Stimulated activated CD4-positive, alpha-beta T cell treated with anti-CD3 and anti-CD28 coated beads, Interleukin-2, amount 100 ng/mL, for 4 hours (primary cell): ENCODE results near the gene FAM181A.

Experiments
- DNase-seq: peaks from one replicate; pipeline ENCODE4 v3.0.0-alpha.2; 2020; ENCODE audit warnings: low read depth

Gene FAM181A

DNA sequence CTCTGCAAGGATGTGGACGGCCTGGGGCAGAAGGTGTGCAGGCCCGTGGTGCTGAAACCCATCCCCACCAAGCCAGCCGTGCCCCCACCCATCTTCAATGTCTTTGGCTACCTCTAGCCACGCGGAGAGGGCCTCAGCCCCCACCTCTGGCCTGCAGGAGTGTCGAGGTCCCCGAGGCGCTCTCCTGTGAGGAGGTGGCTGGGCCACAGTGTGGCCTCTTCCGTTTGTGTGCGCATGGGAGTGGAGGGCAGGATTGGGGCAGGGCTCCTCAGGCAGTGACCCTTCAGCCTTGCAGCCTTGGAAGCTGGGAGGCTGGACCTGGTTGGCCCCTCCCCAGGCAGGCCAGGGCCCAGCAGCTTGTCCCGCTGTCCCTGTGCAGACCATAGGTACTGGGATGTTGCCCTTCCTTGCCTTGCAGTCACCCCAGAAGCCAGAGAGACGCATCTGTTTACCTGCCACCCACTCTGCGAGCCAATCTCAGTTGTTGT is 1.9 kb downstream of the FAM181A start:
- no peak for DNase-seq

DNA sequence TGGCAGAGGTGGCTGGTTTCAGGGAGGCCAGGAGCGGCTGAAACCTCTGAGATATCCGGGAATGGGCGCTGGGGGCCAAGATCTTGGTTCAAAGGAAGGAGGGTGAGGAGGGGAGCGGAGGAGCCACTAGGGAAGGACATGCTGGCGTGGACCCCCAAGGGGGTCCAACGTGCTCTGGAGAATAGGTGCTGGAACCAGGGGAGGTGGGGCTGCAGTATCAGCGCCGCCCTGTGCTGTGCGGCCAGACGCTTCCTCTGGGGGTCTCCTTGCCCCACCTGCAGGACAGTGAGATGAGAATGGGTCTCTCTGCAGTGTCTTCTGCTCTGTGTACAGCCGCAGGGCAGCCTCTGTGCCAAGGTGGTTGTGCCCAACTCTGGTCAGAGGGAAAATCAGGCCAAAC is 2.5 kb downstream of the FAM181A start:
- DNase-seq = no peak

DNA sequence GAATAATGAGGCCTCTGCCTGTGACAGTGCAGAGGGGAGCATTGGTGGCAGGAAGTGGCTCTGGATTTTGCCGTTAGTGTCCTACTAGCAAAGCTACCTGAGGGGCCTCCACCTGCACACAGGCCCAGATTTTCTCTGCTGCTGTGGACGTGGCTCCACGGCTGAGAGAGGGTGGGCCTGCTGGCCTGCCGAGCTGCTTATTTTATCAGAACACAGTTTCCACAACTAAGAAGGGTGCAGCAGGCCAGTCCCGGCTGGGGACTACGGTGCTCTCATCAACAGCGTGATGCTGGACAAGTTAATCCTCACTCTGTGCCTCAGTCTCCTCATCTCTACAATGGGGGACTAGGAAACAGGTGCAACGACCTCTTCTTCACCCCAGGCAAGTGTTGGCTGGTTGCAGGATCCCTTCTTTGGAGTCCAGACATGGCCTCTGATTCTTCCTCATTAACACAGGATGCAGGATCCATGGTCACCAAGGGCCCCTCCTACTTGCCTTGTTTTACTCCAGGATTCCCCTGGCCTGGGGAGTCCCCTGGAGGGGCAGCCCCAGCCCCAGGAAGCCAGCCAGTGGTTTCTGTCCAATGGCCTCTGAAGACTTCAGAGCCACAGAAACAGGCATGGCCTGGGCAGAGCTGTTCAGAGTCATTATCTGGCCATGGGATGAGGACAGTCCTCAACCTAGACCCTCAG is 3.3 kb downstream of the FAM181A start:
- DNase-seq = no peak

DNA sequence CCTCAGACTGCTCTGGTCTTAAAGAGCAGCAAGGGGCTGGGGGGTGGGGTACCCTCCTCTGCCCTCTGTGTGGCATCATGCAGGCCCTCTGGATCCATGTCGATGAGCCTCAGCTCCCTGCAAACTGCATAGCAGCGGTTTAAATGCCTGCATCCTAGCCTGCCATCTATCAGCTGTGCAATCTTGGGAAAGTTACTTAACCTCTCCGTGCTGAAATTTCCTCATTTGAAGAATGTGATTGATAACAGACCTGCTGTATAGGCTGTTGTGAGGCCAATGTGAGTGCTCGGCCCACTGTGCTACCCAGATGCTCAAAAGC is 3.8 kb downstream of the FAM181A start:
- no peak for DNase-seq

DNA sequence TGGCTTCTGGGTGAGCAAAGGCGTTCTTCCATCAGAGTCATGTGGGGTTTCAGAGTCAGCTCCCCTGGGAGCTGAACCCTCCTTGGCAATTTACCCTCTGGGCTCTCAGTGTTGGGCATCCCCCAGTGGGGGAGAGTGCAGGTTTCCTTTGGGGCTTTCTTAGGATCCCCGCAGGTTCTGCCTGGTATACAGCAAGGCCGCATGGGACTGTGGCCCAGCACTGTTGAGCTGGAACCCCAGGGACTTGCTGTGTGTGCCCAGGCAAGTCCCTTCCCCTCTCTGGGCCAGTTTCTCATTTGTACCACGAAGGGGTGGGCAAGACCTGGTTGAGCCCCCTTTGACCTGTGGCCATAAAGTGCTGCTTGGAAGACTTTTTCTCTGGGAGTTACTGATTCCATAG is 5.5 kb downstream of the FAM181A start:
- no peak for DNase-seq

DNA sequence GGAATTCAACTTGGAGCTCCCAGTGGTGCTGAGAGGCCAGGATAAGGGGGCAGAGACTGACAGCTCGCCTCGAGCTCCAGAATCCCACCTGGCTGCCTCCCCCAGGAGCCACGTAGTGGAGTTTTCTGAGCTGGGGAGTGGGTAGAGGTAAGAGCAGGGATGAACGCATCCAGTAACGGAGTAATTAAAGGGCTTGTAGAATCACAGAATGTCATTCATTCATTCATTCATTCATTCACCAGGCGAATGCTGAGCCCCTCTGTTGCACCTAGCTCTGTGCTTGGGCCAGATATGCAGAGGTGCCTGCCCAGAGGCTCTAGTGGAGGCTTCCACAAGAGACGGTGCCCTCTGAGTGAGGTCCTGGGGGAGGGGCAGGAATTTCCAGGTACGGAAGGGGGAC is 8.1 kb downstream of the FAM181A start:
- no peak for DNase-seq

DNA sequence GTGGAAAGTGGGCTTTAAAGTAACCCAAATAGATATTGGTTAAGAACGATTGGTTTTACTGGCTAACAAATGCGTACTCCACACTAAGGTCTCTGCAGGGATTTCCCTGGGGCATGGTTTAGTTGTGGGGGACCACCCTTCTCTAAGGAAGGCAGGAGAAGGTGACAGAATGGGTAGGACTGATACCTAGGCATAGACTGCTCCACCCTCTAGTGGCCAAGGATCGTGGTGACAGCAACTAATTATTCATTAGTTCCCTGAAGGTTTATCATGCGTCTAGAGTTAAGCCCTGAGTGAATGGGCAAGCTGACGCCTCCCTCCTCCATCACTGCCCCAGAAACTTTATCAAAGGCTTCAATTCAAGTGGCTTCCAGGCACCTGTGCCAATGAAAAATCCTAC is 9.1 kb downstream of the FAM181A start:
- no peak for DNase-seq

DNA sequence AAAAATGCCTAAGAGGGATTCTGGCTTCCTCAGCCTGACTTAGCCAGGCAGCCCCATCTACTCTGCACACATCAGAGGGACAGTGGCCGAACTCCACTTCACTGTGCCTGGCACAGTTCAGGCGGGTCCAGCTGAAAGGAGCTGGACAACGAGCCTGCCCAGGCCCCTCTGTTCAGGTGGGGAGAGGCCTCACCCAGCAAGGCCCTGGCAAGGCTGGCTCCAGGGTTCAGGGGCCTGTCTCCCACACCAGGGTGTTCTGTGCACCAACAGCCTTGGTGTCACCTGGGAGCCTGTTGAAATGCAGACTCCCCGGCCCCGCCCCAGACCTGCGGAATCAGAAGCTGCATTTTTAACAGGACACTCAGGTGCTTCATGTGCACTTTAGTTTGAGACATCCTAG is 9.8 kb downstream of the FAM181A start:
- no peak for DNase-seq

DNA sequence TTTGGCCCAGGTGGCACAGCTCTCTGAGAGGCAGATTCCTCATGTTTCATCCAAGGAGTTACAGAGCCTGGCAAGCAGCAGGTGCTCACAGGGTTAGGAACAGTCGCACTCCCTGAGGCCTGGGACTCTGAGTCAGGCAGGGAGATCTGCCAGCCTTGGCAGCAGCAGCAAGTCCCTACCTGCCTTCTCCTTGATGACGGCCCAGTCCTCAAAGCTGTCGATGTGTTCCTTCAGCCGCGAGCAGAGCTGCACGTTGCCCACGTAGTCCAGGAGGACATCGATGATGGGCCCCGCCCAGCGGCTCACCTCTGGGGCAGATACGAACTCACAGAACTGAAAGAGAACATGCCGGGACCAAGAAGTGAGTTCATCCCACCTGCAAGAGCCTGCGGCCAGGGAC is 10.4 kb downstream of the FAM181A start:
- DNase-seq = no peak

DNA sequence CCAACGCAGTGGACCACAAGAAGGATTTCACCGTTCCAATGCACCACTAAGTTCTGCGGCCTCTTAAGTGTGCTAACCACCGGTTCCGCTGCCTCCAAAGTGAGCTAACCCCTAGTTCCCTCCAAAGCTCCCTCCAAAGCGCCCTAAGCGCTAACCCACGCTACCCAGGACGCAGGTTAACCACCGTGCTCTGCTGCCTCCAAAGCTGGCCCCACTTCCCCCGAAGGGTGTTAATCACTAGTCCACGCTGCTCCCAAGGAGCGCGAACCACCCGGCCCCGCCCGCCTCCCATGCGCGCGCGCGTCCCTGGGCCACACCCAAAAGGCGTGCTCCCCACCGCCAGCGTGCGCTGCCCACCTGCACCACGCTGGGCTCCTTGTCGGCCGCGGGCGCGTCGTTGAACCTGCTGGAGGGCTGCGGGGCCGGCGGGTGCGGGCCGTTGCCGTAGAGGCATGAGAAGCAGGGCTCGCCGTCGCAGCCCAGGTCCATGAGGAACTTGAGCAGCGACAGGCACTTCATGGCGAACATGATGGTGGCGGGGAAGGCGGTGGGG is 11.7 kb downstream of the FAM181A start:
- DNase-seq = no peak

DNA sequence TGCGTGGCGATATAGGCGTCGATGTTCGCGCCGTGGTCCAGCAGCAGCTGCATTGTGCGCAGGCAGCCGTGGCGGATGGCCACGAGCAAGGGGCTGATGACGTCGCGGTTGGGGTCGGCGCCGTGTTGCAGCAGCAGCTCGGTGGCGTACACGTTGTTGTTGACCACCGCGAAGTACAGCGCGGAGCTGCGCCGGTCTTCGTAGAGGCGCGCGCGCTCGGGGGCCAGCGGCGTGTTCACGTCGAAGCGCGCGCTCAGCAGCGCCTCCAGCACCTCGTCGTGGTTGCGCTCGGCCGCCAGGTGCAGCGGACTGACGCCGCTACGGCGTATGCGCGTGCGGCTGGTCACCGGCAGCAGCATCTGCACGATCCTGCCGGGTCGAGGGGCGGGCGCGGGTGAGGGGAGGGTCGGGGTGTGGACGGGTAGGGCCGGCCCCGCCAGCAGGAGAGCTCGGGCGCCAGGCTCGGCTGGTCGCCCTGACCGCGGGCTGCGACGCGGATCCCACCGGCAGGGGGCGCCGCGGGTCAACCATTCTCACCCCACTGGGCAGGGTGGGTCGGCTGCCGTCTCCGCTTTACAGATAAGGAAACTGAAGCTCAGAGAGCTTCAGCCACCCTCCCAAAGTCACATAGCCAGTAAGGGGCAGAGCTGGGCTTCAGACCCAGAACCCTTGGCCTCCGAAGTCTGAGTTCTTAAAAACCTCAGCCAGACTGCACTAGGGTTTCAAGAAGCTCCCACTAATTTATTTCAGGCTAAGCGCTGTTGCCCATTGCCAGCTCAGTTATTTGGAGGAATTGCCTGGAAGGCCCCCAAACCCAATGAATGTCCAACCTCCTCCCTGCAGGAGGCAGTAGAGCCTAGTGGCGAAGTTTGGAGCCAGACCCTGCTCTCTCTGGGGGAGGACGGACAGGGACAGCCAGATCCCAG is 12.4 kb downstream of the FAM181A start:
- DNase-seq = peak; percentile 83

DNA sequence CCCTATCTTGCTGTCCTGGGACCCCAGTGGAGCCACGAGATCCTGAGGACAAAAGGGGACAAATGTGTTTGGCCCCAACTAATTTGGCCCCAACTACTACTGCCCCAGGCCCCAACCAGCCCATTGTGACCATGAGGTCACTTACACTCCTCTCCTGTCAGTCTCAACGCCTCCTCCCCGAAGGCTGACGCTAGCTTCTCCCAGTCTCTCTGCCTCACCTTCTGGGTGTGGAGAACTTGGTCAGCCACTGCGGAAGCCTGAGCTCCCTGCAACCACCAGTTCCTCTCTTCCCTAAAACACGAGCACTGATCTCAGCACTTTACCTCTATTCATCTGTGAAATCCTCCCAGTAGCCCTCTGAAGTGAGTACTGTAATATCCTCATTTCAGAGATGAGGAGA is 13.3 kb downstream of the FAM181A start:
- DNase-seq = no peak

DNA sequence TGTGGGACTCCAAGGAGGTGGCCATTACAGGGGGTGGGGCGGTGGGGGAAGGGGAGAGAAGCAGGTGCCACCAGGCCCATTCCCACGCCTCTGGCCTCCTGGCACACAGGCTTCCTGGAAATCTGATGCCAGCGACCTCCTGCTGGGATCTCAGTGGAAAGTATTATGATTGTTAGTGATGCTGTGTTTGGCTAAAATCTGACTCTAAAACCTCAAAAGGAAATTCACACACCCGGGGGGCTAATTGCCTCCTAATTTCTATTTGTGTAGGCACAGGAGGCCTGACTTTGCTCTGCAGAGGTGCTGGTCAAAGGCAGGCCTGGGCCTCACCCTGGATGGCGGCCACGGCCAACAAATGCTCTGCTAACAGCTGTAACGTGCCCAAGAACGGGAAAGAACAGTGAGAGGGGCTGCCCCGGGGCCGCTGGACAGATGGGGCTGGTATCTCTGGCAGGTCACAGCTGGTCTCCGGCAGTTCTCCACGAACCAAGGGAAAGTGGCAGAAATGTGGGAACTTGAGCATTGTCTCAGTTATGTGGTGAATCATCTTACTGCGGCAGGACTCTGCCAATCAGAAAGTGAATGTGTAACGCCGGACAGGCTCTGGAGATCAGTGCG is 14.3 kb downstream of the FAM181A start:
- no peak for DNase-seq

DNA sequence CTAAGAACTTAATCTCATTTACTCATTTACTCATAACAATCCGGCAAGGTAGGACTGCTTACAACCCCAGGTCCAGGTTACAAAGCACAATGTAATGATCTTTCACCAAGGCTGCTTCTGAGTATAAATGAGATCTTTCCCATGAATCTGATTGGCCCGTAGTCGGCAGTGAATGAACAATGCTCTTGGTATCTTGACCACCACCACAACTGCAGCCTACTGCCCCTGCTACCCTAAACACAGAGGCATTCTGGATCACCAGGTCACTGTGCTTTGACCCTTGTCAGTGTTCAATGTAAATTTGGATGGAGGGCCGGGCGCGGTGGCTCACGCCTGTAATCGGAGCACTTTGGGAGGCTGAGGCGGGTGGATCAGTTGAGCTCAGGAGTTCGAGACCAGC is 15.9 kb downstream of the FAM181A start:
- no peak for DNase-seq

DNA sequence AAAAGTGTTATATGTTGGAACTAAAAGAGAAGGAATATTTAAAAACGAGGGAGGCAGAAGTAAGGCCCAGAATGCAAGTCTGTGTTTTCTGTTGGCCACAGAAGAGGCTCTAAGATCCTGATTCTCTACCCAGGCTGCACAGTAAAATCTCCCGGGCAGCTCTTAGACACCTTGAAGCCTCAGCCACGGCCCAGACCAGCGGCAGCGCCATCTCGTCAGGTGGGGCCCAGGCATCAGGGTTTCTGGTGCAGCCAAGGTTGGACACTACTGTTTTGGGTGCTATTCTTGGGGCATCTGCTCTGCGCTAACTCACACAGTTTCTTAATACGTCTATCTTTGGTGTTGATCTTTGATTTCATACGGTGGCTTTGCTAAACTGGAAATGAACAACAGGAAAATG is 16.8 kb downstream of the FAM181A start:
- no peak for DNase-seq

DNA sequence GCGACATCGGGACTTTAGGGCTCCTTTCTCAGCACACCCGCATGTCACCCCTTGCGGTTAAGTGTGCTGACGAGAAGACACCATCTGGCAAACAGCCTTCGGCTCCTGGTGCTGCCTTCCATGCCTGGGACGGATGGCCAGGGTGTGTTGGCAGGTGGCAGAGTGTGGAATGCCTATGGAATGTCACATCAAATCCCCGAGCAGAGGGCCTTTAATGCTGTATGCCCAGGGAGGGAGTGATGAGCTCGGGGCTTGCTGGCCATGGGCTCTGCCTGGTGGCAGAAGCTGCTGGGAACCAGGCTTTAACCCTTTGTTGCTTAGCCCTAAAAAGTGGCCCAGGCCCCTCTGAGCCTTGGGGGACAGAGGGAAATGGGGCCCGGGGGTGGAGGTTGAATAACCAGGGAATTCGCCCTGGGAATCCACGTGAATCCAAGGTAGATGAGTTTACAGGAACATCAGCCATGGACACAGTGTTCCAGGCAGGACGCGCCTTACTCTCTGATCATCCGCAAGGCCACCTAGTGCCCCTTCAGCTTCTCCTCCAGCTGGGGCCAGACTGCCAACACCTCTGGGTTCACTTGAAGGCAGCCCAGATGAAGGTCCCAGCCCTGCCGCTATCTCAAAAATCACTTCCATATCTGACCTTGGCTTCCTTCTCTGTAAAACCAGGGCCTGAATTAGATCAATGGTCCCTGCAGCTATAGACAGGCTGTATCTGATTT is 17.4 kb downstream of the FAM181A start:
- no peak for DNase-seq

DNA sequence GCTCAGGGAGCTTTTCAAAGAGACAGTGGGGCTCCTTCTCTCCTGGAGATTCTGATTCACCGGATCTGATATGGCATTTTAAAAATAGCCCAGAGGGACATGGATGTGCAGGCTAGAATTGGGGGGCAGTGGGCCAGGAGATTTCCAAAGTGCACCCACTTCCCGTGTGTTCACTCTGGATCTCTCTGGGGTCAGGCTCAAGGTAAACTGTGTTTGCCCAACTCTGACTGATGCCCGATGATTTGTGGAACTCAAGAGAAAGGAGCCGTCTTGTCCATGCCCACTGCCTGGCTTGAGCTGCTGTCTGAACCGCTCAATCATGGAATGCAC is 17.9 kb downstream of the FAM181A start:
- no peak for DNase-seq

DNA sequence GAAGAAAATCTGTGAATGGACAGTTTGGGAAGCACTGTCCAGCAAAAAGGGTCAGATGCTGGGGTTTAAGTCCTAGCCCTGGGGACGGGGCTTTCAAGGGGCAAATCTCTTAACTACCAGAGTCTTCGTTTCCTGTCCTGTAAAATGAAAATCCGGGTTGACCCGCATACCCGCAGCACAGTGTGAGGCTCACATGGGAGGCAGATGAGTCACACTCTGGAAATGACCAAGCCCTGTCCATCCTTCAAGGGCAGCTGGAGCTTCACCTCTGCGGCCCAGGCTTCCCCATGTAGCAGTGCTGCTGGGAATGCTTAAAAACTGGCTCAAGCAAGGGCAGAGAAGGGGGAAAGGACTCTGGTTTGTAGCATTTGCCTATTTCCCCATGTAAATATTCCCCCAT is 19.0 kb downstream of the FAM181A start:
- DNase-seq = no peak

DNA sequence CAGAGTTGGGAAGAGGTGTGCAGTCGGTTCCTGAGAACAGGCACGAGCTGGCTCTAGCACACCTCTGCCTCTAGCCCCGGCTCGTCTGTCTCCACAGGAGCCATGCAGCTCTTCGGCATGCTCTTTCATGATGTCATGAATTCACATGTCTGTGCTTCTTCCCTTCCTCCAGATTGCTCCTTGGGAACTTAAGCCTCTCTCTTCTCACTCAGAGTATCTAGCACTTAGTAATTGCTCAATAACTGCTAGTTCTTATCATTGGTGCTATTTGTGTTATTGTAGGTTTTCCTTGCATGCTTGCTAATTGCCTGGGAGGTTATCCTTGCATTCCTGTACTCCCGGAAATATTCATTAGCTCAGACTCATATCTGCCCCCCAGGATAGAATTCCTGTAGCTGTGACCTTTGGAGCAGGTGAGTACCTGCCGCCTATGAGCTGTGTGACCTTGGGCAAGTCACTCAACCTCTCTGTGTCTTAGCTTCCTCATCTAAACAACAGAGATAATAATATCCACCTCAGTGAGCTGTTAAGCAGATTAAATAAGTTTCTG is 19.5 kb downstream of the FAM181A start:
- DNase-seq = no peak

DNA sequence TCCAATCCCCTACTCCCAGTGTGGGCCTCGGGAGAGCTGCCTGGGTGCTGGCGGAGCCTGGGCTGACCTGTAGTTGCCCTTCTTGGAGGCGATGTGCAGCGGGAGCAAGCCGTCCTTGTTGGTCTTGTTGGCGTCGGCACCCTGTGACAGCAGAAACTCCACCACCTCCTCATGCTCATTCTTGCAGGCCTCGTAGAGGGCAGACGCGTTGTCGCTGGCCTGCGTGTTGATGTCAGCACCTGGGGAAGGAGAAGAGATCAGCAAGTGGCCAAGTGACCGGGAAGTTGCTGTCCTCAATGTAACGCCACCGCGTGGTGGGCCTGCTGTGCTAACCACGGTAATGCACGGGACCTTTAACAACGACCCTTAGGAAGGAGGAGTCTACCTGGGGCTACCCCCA is 20.1 kb downstream of the FAM181A start:
- no peak for DNase-seq

DNA sequence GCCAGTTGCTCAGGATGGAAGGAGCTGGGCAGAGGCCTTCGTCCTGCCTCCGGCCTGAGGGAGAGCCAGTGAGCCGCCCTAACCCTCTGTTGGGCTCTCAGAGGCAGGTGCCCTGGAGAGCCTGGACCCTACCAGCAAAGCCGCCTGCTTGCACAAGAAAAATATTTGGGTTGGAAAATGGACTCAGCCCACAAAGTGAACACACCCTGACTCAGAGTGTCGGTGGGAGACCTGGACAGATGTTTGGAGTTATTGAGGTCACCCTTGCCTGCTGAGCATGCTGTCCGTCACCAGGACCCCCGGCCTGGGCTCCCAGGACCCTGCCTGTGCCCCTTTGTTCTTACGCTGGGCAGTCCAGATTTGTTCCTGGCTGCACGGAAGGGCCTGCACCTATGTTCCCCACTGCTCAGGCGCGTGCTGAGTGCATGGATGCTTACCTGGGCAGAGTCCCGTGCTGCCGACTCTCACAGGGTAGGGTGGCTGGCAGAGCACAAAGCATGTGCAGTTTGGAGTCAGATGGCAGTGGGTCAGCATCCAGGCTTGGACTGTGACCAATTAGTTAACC is 22.4 kb downstream of the FAM181A start:
- no peak for DNase-seq
